K562 (cell line): ENCODE measurements around the gene KNTC1.

ENCODE experiments used
- EZH2 ChIP-seq: IDR thresholded peaks from 2 replicates; pipeline ENCODE4 v1.6.1; 2012; ENCODE audit warnings: low read depth, mild to moderate bottlenecking, inconsistent platforms, low read length, borderline replicate concordance
- JUND ChIP-seq, 2 experiments: IDR thresholded peaks; 2 replicates in 1 of 2; 3 replicates in 1 of 2; pipeline ENCODE4 v1.6.1; 2011; ENCODE audit warnings: borderline replicate concordance in 2 of 2, low read depth in 2 of 2, low read length in 2 of 2, improper control_type of control experiment in 1 of 2, missing biosample characterization in 1 of 2, missing genetic modification characterization in 1 of 2, missing genetic modification reagents in 1 of 2
- SAP30 ChIP-seq: fragments of 200-600 bp; sonication (generic); IDR thresholded peaks from 2 replicates; pipeline ENCODE4 v1.6.1; 2012; ENCODE audit warnings: borderline replicate concordance, low read depth, mild to moderate bottlenecking, moderate library complexity, low read length, control low read depth, inconsistent platforms; ENCODE audit not compliant: insufficient read depth, poor library complexity, severe bottlenecking

DNA sequence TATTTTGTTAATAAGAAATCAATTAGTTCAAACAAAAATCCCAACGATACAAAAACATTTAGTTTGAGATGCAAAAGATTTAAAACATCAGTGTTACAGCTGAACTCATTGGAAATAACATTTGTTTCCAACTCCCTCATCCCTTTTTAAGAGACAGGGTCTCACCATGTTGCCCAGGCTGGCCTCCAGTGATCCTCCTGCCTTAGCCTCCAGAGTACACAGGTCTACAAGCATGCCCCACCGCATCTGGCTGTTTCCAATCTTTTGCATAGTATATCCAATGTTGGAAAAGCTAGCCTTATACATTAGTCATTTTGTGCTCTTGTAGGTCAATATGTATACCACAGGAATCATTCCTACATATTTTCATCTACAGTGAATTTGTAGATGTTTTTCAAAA is 11.8 kb upstream of the KNTC1 start:
- TF ChIP-seq EZH2 (no peak), SAP30 (no peak), JUND (IDR thresholded peaks at IDR 0.05; ENCODE audit: borderline replicate concordance, low read depth, low read length) (no peak), JUND (tag; IDR thresholded peaks at IDR 0.05; ENCODE audit: borderline replicate concordance, low read depth, low read length) (no peak)
